HG02571 (cell line): ENCODE results near the gene CIITA.
"Not testable (repeated sequence)": the region's sequence is repeated elsewhere in the genome, so short reads cannot be mapped to it uniquely, and the experiment has no call there.

Experiments used
- ATAC-seq: cut with Tn5 transposase; IDR thresholded peaks from one replicate; pipeline ENCODE4 v1.9.1; 2021; ENCODE audit warnings: mild to moderate bottlenecking, moderate library complexity; ENCODE audit not compliant: unreplicated experiment

CIITA gene

GRCh38 chr16:10916534-10916933, 39.5 kb downstream of the CIITA start:
- ATAC-seq, result no peak

- ATAC-seq, result no peak
Measured at GRCh38 chr16:10918294-10919002, 41.4 kb downstream of the CIITA start.

GRCh38 chr16:10919003-10919351, 42.0 kb downstream of the CIITA start:
- ATAC-seq, result no peak

- ATAC-seq, result no peak
Measured at GRCh38 chr16:10920726-10921427, 43.9 kb downstream of the CIITA start.

- ATAC-seq, result no peak
Measured at GRCh38 chr16:10921536-10922327, 44.7 kb downstream of the CIITA start.

- ATAC-seq, result no peak
Measured at GRCh38 chr16:10922328-10923145, 45.5 kb downstream of the CIITA start.

- no peak for ATAC-seq
Measured at GRCh38 chr16:10923146-10923649, 46.2 kb downstream of the CIITA start.

GRCh38 chr16:10923650-10924214, 46.7 kb downstream of the CIITA start:
- no peak for ATAC-seq

GRCh38 chr16:10925285-10925684, 48.3 kb downstream of the CIITA start:
- ATAC-seq, result not testable (repeated sequence)

GRCh38 chr16:10926094-10926493, 49.1 kb downstream of the CIITA start:
- no peak for ATAC-seq

GRCh38 chr16:10926867-10927266, 49.9 kb downstream of the CIITA start:
- no peak for ATAC-seq

GRCh38 chr16:10927497-10928112, 50.6 kb downstream of the CIITA start:
- no peak for ATAC-seq

- not testable (repeated sequence) for ATAC-seq
Measured at GRCh38 chr16:10929097-10929496, 52.1 kb downstream of the CIITA start.

- no peak for ATAC-seq
Measured at GRCh38 chr16:10929853-10930754, 53.1 kb downstream of the CIITA start.

- no peak for ATAC-seq
Measured at GRCh38 chr16:10930755-10931093, 53.7 kb downstream of the CIITA start.

- ATAC-seq, result no peak
Measured at GRCh38 chr16:10931134-10931533, 54.1 kb downstream of the CIITA start.

GRCh38 chr16:10931977-10932632, 55.1 kb downstream of the CIITA start:
- no peak for ATAC-seq

- ATAC-seq, result no peak
Measured at GRCh38 chr16:10932959-10933710, 56.1 kb downstream of the CIITA start.
